Hippocampal formation (tissue), 2 donors: ENCODE results near the gene CCNF.

Experiments
- DNase-seq, 2 donors: peaks; one replicate each; lab custom pipeline; 2025; lab: John Stamatoyannopoulos, UW

The CCNF gene

GRCh38 chr16:2457267-2457666 is 28.0 kb downstream of the CCNF start:
- DNase-seq = no peak

DNA sequence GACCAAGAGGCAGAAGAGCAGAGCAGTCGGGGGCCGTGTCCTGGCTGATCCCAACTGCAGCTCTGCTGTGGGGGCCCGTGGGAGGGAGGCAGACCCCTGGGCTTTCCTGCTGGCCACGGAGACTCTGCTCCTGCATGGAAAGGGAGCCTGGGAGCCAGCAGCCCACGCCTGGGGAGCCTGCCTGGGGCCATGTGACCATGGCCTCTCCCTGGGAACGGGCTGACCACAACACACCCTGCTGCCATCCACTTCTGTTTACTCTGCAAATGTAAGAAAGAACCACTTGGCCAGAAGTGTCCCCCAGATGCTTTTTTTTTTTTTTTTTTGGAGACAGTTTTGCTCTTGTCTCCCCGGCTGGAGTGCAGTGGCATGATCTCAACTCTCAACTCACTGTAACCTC is 28.7 kb downstream of the CCNF start:
- no peak for DNase-seq

- DNase-seq = no peak
Observed at GRCh38 chr16:2458887-2459646, 29.8 kb downstream of the CCNF start.

- peak; percentile 91 to 93 for DNase-seq
Observed at GRCh38 chr16:2459647-2460390, 30.6 kb downstream of the CCNF start, which contains the start of gene TEDC2. TSS of gene TEDC2 (plus strand) at chr16:2460109. CDS start at chr16:2460145, 36 bp downstream.

- DNase-seq = no peak
Observed at GRCh38 chr16:2460391-2460713, 31.1 kb downstream of the CCNF start.

- no peak for DNase-seq
Observed at GRCh38 chr16:2460916-2461315, 31.7 kb downstream of the CCNF start.

GRCh38 chr16:2462031-2462866 is 33.0 kb downstream of the CCNF start:
- no peak for DNase-seq

GRCh38 chr16:2464333-2464732 is 35.1 kb downstream of the CCNF start:
- DNase-seq = no peak

DNA sequence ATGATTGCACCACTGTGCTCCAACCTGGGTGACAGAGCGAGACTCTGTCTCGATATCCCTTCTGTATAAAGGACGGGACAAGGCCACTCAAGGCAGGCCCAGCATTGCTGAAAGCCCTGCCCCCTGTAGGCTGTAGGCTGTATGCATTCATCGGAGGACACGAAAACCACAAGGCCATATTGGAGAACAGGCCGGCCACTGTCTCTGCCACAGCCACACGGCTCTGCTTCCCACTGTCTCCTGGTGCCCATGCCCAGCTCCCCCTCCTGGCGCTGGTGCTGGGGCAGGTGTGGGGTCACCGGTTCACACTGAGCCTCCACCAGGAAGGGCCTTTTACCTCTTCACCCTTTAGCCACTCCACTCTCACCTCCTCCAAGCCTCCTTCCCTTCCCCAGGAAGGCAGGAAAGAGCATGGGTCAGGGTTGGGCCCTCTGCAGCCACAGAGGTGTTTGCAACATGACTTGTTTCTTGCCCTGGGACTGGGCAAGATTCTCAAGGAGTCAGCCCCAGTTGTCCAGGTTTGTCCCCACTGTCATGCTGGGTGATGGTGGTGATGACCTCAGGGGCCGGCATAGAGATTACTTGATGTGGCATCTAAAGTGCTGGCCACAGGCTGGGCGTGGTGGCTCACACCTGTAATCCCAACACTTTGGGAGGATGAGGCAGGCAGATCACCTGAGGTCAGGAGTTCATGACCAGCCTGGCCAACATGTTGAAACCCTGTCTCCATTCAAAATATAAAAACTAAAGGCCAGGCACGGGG is 36.6 kb downstream of the CCNF start:
- DNase-seq = no peak

- no peak for DNase-seq
Observed at GRCh38 chr16:2466667-2467527, 37.6 kb downstream of the CCNF start.

- DNase-seq = peak in 1 of 2 donors; percentile 26
Observed at GRCh38 chr16:2467528-2468232, 38.4 kb downstream of the CCNF start.

DNA sequence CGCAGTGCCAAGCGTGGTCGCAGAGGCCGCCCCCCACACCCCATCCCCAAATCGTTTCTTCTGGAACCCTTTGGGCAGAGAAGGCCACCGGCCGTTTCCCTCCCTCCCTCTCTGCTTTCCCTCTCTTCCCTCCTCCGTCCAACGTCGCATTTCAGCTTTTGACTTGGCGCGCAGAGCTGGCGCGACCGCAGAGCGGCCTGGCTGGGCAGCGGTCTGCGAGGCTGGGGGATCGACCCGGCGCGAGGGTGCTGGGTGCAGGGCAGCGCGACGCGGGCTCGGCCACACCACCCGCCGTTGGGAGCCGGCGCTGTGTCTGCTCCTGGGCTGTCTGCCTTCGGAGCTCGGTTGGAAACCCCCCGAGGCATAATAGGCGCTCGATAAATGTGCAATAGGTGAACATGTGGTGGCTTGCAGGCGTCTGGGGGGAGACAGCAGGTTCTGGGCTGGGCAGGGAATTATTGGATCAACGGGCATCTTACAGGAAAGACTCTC is 39.0 kb downstream of the CCNF start:
- DNase-seq = no peak

DNA sequence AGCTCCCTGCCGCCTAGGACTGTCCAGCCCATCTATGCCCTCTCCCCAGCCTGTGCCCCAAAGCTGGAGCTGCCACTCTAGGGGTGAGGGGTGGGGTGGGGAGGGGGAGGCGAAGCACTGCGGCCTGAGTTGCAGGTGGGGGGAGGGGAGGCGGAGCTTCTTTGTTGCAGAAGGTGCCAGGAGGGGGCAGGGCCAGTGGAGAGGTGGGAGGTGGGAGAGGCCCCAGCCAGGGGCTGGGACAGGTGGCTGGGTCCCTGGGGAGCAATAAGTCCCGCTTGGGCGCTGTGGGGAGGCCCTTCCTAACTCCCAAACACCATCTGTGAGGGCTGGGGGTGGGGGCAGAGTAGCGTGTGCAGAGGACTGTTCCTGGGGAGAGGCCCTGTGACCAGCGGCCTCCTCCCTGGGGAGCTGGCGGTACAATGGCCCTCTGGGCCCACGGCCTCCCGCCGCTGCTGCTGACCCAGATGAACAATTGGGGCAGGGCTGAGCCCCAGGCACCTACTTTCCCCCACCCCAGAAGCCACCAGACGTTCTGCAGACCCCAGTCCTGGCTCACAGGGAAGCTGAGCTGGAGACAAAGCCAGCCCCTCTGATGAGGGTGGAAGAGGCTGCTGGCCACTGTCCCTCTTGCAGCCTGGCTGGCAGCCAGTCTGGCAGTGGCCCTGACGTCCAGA is 39.6 kb downstream of the CCNF start:
- peak in 1 of 2 donors; percentile 47 for DNase-seq

- no peak for DNase-seq
Observed at GRCh38 chr16:2469399-2470233, 40.4 kb downstream of the CCNF start.

GRCh38 chr16:2470234-2470601 is 41.0 kb downstream of the CCNF start:
- DNase-seq = no peak

GRCh38 chr16:2470603-2471015 is 41.4 kb downstream of the CCNF start:
- DNase-seq = no peak

- no peak for DNase-seq
Observed at GRCh38 chr16:2471016-2471652, 41.9 kb downstream of the CCNF start, which contains the start of gene NTN3. TSS of gene NTN3 (plus strand) at chr16:2471297. CDS start at chr16:2471702, 405 bp downstream.
